Loucy (cell line): ENCODE results near the gene TSEN54.

Source experiments
- CTCF ChIP-seq: fragments of 200-600 bp; sonication (generic); conservative IDR thresholded peaks from 2 replicates; pipeline ENCODE4 v1.5.1; 2014; ENCODE audit warnings: mild to moderate bottlenecking, antibody characterized with exemption, low read length
- EZH2phosphoT487 ChIP-seq: fragments of 200-600 bp; IDR thresholded peaks from 2 replicates; pipeline ENCODE4 v1.6.1; 2018; ENCODE audit warnings: antibody characterized with exemption, mild to moderate bottlenecking, moderate library complexity, borderline replicate concordance

GRCh38 chr17:75536366-75536765 is 20.0 kb downstream of the TSEN54 start:
- TF ChIP-seq CTCF (no peak), EZH2phosphoT487 (no peak)
